IPS-NIHi11 (cell line): ENCODE measurements around the gene KRTAP10-5.

Source experiments
- DNase-seq: peaks from one replicate; pipeline ENCODE4 v3.0.0; 2012; ENCODE audit warnings: mixed read lengths, low spot score

KRTAP10-5 gene

DNA sequence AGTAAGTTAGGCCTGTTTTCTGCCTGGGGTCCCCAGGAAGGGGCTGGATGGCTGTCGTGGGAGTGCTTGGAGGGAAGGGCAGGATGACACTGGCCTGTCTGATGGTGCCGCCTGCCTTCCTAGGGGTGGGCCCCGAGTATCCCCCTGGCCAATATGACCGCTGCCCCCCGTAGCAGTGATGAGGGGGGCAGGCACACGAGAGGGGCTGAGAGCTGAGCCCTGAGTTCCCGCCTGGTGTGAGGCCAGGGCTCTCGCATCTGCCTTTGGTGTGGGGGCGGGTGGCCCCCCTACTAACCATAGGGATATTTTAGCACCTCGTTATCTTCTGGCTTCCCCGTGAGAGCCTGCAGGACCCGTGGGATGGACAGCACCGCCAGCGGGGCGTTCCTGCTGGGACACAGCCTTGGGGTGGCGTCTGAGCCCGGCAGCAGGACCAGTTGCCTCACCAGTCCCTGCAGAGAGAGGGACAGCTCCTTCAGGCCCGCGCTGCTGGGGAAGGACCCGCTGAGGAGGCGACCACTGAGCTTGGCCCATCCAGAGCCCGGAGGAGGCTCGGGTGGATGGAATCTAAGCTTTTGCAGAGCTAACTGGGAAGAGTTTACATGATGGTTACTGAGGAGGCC lies 50.8 kb downstream of the KRTAP10-5 start:
- DNase-seq: no peak
